ENCODE results near the gene SRCIN1.

SRCIN1 gene

GRCh38 chr17:38600906-38601305, 4.8 kb downstream of the SRCIN1 start:
- DNase-seq (ENCODE audit: low read depth) = no peak

DNA sequence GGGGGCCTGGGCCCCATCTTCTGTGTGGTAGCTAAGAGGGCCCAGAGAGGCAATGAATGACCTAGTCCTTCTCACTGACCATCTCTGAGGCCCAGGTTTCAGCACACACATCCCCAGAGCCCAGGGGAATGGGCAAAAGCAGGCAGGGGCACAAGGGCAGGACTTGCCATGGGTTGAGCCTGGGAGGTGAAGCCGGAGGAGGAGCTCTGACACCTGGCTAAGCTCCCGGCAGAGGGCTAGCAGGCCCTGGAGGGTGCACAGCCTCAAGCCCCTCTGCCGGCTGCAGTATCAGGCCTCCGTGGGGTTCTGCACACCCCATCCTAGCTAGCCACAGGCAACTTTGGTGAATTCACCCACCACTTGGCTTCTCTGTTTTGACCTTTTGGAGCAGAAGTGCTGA, 5.3 kb downstream of the SRCIN1 start:
- no peak for DNase-seq (ENCODE audit: low read depth)

GRCh38 chr17:38599398-38599856, 6.3 kb downstream of the SRCIN1 start:
- no peak for DNase-seq (ENCODE audit: low read depth)

- no peak for DNase-seq (ENCODE audit: low read depth)
Observed at GRCh38 chr17:38598995-38599394, 6.8 kb downstream of the SRCIN1 start.

DNA sequence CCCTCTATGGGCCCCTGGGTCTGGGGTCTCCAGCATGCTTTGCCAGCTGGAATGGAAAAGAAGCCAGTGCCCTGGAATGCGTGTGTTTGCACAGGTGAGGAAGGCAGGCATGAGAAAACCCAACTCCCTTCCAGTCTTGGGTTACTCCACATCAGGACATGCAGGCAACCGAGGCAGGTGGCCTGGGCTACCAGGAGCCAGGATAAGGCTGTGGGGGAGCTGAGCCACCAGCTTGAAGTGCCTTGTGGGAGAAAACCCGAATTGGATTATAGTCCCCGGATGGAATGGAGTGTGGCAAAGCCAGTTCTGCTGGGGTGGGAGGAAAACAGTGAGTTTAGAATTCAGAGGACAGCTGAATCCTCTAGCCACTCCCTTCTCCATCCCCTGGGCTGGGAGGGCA, 7.2 kb downstream of the SRCIN1 start:
- DNase-seq (ENCODE audit: low read depth) = no peak

- no peak for DNase-seq (ENCODE audit: low read depth)
Observed at GRCh38 chr17:38597375-38597774, 8.4 kb downstream of the SRCIN1 start.

- no peak for DNase-seq (ENCODE audit: low read depth)
Observed at GRCh38 chr17:38596651-38597050, 9.1 kb downstream of the SRCIN1 start.

- no peak for DNase-seq (ENCODE audit: low read depth)
Observed at GRCh38 chr17:38595892-38596291, 9.9 kb downstream of the SRCIN1 start.

- DNase-seq (ENCODE audit: low read depth) = no peak
Observed at GRCh38 chr17:38594152-38594551, 11.6 kb downstream of the SRCIN1 start.

GRCh38 chr17:38592487-38592886, 13.3 kb downstream of the SRCIN1 start:
- no peak for DNase-seq (ENCODE audit: low read depth)

DNA sequence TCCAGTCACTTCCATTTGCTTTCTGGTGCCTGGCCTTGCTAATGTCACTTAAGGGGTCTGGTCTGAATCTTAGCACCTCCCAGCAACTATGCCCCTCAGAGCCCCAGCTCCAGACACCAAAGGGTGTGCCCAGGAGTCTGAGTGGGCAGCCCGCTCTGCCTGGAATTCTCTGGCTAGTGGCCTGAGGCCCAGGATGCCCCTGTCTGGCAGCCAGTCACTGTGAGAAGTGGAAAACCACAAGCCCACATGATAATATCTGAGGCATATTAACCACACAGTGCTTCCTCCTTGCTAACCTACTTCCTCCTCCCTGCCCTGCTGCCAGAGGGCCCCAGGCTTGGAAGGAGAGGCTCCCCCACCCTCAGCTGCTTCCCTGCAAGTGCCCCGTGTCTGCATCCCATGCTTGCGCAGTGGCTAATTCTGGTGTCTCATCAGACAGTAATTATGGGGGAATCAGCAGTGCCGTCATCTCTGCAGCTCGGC, 14.0 kb downstream of the SRCIN1 start:
- no peak for DNase-seq (ENCODE audit: low read depth)

- no peak for DNase-seq (ENCODE audit: low read depth)
Observed at GRCh38 chr17:38590988-38591758, 14.6 kb downstream of the SRCIN1 start.

DNA sequence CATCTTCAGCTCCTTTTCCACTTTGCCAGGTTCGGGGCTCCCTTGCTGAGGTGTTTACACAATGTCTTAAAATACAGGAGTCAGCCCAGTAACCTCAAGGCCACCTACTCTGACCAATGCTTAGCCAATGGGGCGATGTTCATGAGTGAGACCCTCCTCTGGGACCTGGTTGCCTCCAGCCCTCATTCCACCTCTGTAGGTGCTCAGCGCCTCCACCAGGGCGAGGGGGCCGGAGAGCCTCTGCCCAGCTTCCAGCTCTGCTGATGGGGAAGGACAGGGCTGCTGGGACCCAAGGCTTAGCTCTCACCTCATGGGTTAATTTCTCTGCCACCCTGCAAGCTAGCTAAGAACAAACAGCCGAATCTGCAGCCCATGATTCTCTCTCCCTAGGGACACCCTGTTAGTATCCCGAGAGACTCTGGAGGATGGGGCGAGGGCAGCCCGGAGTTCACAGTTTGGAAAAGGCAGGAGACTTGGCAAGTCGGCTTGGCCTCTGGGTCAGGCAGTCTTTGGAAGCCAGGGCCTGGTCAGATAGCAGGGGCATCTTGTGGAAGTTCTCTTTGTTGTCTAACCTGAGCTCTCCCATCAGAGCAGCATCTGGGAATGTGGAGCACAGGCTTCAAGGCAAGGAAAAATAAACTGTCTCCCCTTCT, 16.2 kb downstream of the SRCIN1 start:
- DNase-seq (ENCODE audit: low read depth) = no peak

- no peak for DNase-seq (ENCODE audit: low read depth)
Observed at GRCh38 chr17:38588788-38589174, 17.0 kb downstream of the SRCIN1 start.

GRCh38 chr17:38587947-38588787, 17.6 kb downstream of the SRCIN1 start:
- no peak for DNase-seq (ENCODE audit: low read depth)

DNA sequence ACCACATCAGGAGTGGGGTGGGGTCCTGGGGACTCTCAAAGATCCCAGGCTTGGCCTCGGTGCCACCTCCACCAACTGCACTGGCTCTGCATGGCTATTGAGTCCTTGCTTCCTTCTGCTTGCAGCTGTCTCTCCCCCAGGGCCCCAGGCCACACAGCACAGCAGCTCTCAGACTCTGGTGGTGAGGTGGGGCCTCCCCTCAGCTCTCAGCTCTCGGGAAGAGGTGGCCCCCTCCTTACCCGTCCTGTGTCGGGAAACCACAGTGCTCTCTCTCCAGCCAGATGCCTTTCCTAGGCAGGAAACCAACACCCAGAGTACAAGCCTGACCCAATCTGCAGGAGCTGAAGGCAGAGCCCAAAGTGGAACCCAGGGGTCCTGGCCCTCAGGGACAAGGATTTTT, 18.5 kb downstream of the SRCIN1 start:
- DNase-seq (ENCODE audit: low read depth) = no peak

DNA sequence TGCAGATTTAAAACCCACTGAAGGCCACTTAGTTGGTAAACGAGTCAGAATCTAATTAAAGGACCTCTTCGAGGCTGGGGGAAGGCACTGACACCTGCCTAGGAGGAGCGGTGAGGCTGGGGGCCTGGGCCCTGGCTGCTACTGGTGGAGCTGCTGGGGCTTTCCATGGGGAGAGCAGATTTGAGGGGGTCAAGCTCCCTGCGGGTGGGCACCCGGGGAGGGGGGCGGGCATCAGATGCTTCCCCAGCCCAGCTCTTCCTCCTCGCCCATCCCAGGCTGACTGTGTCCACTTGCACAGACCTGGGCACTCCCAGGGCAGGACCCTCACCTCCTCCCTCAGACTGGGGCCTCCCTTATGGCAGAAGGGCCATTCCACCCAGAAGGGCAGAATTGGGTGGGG, 19.0 kb downstream of the SRCIN1 start:
- no peak for DNase-seq (ENCODE audit: low read depth)

DNA sequence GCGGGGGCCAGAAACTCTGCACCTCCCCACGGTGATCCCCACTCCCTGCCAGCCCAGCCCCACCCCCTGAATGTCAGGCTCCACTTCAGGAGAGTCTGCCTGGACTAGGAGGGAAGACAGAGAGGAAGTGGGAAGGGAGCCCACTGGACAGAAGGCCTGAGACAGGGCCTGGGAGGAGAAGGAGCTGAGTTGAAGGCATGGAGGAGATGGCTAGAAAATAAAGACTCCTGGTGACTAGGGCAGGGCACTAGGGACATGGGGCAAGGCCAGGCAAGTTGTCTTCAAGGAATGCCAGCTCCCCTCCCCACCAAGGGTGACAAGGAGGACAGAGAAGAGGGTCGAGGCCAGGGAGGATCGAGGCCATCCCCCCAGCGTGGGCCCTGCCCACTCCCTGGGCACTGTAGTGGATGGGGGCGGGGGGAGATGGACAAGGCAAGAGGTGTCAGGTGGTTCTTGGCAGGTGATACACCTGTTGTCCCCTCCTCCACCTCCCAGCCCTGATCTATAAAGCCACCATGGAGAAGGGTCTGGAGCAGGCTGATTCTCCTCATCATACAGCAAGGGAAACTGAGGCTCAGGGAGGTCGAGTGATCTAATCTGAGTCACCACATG, 19.7 kb downstream of the SRCIN1 start:
- no peak for DNase-seq (ENCODE audit: low read depth)

GRCh38 chr17:38585056-38585917, 20.5 kb downstream of the SRCIN1 start:
- DNase-seq (ENCODE audit: low read depth) = no peak

DNA sequence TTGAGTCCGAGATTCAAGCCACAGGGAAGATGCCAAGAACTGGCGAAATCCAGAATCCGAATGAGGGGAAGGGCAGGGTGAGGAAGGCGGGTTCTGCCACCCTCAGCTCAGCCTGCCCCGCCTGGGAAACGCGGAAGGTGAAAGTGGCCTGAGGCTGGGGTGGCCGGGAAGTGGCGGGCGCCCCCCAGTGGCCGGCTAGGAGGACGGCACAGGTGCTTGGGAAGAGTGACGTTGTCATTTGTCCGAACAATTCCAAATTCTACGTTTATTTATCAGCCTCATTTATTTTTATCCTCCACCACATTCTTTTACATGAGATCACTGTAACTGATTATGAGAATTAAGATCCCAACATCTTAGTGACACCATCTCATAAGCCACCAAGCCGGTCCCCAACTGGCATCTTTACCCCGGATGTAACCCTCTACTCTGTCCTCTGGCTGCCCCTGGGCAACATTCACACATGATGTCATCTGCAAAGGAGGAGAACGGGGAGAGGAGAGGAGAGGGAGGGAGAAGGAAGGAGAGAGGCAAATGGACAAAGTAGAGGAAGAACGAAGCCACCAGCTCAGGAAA, 21.3 kb downstream of the SRCIN1 start:
- DNase-seq (ENCODE audit: low read depth) = no peak

GRCh38 chr17:38583828-38584349, 21.9 kb downstream of the SRCIN1 start:
- DNase-seq (ENCODE audit: low read depth) = no peak

All from HS-27A (cell line).